Adrenal gland (tissue), 5 donors: ENCODE results near the gene FBLN2.

Source experiments
- POLR2A ChIP-seq, 2 donors: fragments of 450-650 bp; IDR thresholded peaks; one replicate each; pipeline ENCODE4 v1.6.1; 2017; ENCODE audit warnings: antibody characterized with exemption in 2 of 2, mild to moderate bottlenecking in 2 of 2, moderate library complexity in 1 of 2
- TF ChIP-seq, protein P1 (sequence below), 6 experiments: fragments of 450-650 bp in 4 of 6; fragments of 200-600 bp in 2 of 6; sonication (generic) in 1 of 6; IDR thresholded peaks; 1 replicate in 5 of 6; 2 replicates in 1 of 6; pipeline versions ENCODE4 v1.5.1 to v1.8.0; 2016 to 2021; ENCODE audit warnings: antibody characterized with exemption in 6 of 6, mild to moderate bottlenecking in 2 of 6, moderate library complexity in 1 of 6
- donor health status: DM: no; HTN: no; CAD: no.

DNA sequence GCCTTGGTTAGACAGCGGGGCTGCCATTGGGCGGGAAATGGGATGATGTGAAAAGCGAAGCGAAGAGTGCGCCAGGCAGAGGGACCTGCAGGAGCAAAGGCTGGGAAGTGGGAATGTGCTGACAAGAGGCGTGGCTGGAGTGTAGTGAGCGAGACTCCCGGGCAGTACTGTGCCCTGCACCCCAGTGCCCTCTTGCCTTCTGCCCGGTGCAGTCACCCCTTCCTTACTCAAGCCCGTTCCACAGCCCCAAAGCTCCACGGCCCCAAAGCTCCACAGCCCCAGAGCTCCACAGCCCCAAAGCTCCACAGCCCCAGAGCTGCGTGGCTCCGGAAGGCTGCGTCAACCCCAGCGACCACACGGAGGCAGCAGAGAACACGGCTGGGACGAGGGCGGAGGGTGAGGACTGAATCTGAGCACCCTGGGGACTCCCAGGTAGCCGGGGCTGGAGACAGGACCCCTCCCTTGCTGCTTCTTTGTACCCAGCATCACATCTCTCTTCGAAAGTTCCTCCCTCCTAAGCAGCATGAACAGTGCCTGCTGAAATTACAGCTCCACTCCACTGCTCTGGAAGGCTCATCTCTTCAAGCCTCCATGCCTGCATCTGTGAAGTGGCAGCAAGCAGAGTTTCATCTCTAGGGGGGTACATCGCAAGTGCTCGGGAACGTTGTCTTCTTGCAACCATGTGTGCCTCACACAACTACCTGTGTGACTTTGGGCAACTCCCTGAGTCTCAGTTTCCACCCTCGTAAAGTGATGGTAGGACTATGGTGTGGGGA is 108.9 kb downstream of the FBLN2 start:
- TF ChIP-seq, protein P1, sequence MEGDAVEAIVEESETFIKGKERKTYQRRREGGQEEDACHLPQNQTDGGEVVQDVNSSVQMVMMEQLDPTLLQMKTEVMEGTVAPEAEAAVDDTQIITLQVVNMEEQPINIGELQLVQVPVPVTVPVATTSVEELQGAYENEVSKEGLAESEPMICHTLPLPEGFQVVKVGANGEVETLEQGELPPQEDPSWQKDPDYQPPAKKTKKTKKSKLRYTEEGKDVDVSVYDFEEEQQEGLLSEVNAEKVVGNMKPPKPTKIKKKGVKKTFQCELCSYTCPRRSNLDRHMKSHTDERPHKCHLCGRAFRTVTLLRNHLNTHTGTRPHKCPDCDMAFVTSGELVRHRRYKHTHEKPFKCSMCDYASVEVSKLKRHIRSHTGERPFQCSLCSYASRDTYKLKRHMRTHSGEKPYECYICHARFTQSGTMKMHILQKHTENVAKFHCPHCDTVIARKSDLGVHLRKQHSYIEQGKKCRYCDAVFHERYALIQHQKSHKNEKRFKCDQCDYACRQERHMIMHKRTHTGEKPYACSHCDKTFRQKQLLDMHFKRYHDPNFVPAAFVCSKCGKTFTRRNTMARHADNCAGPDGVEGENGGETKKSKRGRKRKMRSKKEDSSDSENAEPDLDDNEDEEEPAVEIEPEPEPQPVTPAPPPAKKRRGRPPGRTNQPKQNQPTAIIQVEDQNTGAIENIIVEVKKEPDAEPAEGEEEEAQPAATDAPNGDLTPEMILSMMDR (IDR thresholded peaks at IDR 0.05): peak; percentile 48 to 75 (median 64)
- TF ChIP-seq POLR2A (IDR thresholded peaks at IDR 0.05): no peak
